ENCODE measurements around the gene AASDHPPT. TPM values are rescaled to one million over a fixed set of nuclear protein-coding genes. Genes with fewer than 3 reads are reported as not detected.
"Not testable (repeated sequence)": the region's sequence is repeated elsewhere in the genome, so short reads cannot be mapped to it uniquely, and the experiment has no call there.

Gene AASDHPPT
- total RNA-seq: 10 to 100 TPM; 58.5 to 60.4 TPM

GRCh38 chr11:106077609-106078455, at the start of gene AASDHPPT:
Gene AASDHPPT (plus strand): TSS chr11:106077662. CDS start chr11:106077711, 49 bp downstream.
- H3K36me3 Mint-ChIP-seq: peaks cover 28% of the 10 kb centered on the region
- H3K27ac Mint-ChIP-seq: peak within 1 kb of the TSS; percentile 94
- no peaks in the 10 kb centered on the region for H3K9me3 Mint-ChIP-seq
- no peaks in the 10 kb centered on the region for H3K27me3 Mint-ChIP-seq
- H3K4me1 Mint-ChIP-seq: peaks cover 46% of the 10 kb centered on the region
- no peak for DNase-seq
- peak within 1 kb of the TSS; percentile 95 for H3K4me3 Mint-ChIP-seq

GRCh38 chr11:106030609-106031008, 46.9 kb upstream of the AASDHPPT start:
- Mint-ChIP-seq H3K27ac (no peak overlapping the region), H3K4me3 (no peak overlapping the region), H3K4me1 (no peaks in the 10 kb centered on the region), H3K9me3 (peaks cover 12% of the 10 kb centered on the region), H3K27me3 (peaks cover 53% of the 10 kb centered on the region), H3K36me3 (no peaks in the 10 kb centered on the region)
- DNase-seq: no peak

GRCh38 chr11:106031202-106031810, 46.2 kb upstream of the AASDHPPT start:
- no peaks in the 10 kb centered on the region for H3K36me3 Mint-ChIP-seq
- no peaks in the 10 kb centered on the region for H3K4me1 Mint-ChIP-seq
- no peak overlapping the region for H3K27ac Mint-ChIP-seq
- no peak overlapping the region for H3K4me3 Mint-ChIP-seq
- H3K27me3 Mint-ChIP-seq: peaks cover 54% of the 10 kb centered on the region
- peaks cover 10% of the 10 kb centered on the region for H3K9me3 Mint-ChIP-seq
- DNase-seq: no peak

- DNase-seq: no peak
- Mint-ChIP-seq H3K9me3 (peaks cover 6% of the 10 kb centered on the region), H3K36me3 (no peaks in the 10 kb centered on the region), H3K4me1 (no peaks in the 10 kb centered on the region), H3K4me3 (no peak overlapping the region), H3K27me3 (peaks cover 54% of the 10 kb centered on the region), H3K27ac (no peak overlapping the region)
Measured at GRCh38 chr11:106031936-106032335, 45.5 kb upstream of the AASDHPPT start.

GRCh38 chr11:106032861-106033260, 44.6 kb upstream of the AASDHPPT start:
- H3K36me3 Mint-ChIP-seq: no peaks in the 10 kb centered on the region
- H3K9me3 Mint-ChIP-seq: peaks cover 2% of the 10 kb centered on the region
- no peak for DNase-seq
- H3K4me1 Mint-ChIP-seq: no peaks in the 10 kb centered on the region
- no peak overlapping the region for H3K27ac Mint-ChIP-seq
- H3K4me3 Mint-ChIP-seq: no peak overlapping the region
- H3K27me3 Mint-ChIP-seq: peaks cover 53% of the 10 kb centered on the region

- Mint-ChIP-seq H3K27me3 (peaks cover 17% of the 10 kb centered on the region), H3K4me3 (no peak overlapping the region), H3K4me1 (no peaks in the 10 kb centered on the region), H3K27ac (no peak overlapping the region), H3K9me3 (no peaks in the 10 kb centered on the region), H3K36me3 (no peaks in the 10 kb centered on the region)
- no peak for DNase-seq
Measured at GRCh38 chr11:106043540-106043939, 33.9 kb upstream of the AASDHPPT start.

GRCh38 chr11:106047631-106048030, 29.8 kb upstream of the AASDHPPT start:
- Mint-ChIP-seq H3K4me1 (no peaks in the 10 kb centered on the region), H3K36me3 (no peaks in the 10 kb centered on the region), H3K4me3 (no peak overlapping the region), H3K27me3 (peaks cover 6% of the 10 kb centered on the region), H3K27ac (no peak overlapping the region), H3K9me3 (no peaks in the 10 kb centered on the region)
- no peak for DNase-seq

GRCh38 chr11:106049727-106050476, 27.6 kb upstream of the AASDHPPT start:
- Mint-ChIP-seq H3K27ac (no peak overlapping the region), H3K4me1 (no peaks in the 10 kb centered on the region), H3K4me3 (no peak overlapping the region), H3K36me3 (no peaks in the 10 kb centered on the region), H3K9me3 (no peaks in the 10 kb centered on the region), H3K27me3 (no peaks in the 10 kb centered on the region)
- no peak for DNase-seq

GRCh38 chr11:106051103-106051502, 26.4 kb upstream of the AASDHPPT start:
- H3K4me3 Mint-ChIP-seq: no peak overlapping the region
- no peaks in the 10 kb centered on the region for H3K27me3 Mint-ChIP-seq
- no peaks in the 10 kb centered on the region for H3K36me3 Mint-ChIP-seq
- no peak overlapping the region for H3K27ac Mint-ChIP-seq
- DNase-seq: no peak
- H3K9me3 Mint-ChIP-seq: no peaks in the 10 kb centered on the region
- no peaks in the 10 kb centered on the region for H3K4me1 Mint-ChIP-seq

GRCh38 chr11:106058377-106058776, 19.1 kb upstream of the AASDHPPT start:
- not testable (repeated sequence) for H3K27me3 Mint-ChIP-seq, H3K4me3 Mint-ChIP-seq, DNase-seq, H3K9me3 Mint-ChIP-seq, H3K27ac Mint-ChIP-seq
- Mint-ChIP-seq H3K4me1 (peaks cover 18% of the 10 kb centered on the region), H3K36me3 (peaks cover 13% of the 10 kb centered on the region)

- peaks cover 18% of the 10 kb centered on the region for H3K36me3 Mint-ChIP-seq
- no peak overlapping the region for H3K27ac Mint-ChIP-seq
Measured at GRCh38 chr11:106059617-106060016, 17.8 kb upstream of the AASDHPPT start.

GRCh38 chr11:106061249-106061784, 16.1 kb upstream of the AASDHPPT start:
- no peaks in the 10 kb centered on the region for H3K27me3 Mint-ChIP-seq
- peaks cover 23% of the 10 kb centered on the region for H3K36me3 Mint-ChIP-seq
- H3K27ac Mint-ChIP-seq: no peak overlapping the region
- no peak overlapping the region for H3K4me3 Mint-ChIP-seq
- no peak for DNase-seq
- H3K4me1 Mint-ChIP-seq: peaks cover 18% of the 10 kb centered on the region
- peaks cover 1% of the 10 kb centered on the region for H3K9me3 Mint-ChIP-seq

More at GRCh38 chr11:106059617-106060016, 17.8 kb upstream of the AASDHPPT start:
- no peak for DNase-seq
- no peak overlapping the region for H3K4me3 Mint-ChIP-seq
- peaks cover 18% of the 10 kb centered on the region for H3K4me1 Mint-ChIP-seq
- peaks cover 1% of the 10 kb centered on the region for H3K9me3 Mint-ChIP-seq
- H3K27me3 Mint-ChIP-seq: no peaks in the 10 kb centered on the region

GRCh38 chr11:106061954-106062949, 15.2 kb upstream of the AASDHPPT start:
- Mint-ChIP-seq H3K9me3 (peaks cover 1% of the 10 kb centered on the region), H3K27me3 (no peaks in the 10 kb centered on the region), H3K4me3 (no peak overlapping the region), H3K27ac (peak overlapping the region; percentile 36), H3K36me3 (peaks cover 23% of the 10 kb centered on the region), H3K4me1 (peaks cover 16% of the 10 kb centered on the region)
- no peak for DNase-seq

- no peak for DNase-seq
- no peaks in the 10 kb centered on the region for H3K27me3 Mint-ChIP-seq
- H3K4me1 Mint-ChIP-seq: peaks cover 16% of the 10 kb centered on the region
- H3K27ac Mint-ChIP-seq: no peak overlapping the region
- peaks cover 17% of the 10 kb centered on the region for H3K36me3 Mint-ChIP-seq
- no peaks in the 10 kb centered on the region for H3K9me3 Mint-ChIP-seq
- no peak overlapping the region for H3K4me3 Mint-ChIP-seq
Measured at GRCh38 chr11:106063009-106063408, 14.5 kb upstream of the AASDHPPT start.
